PC-3 (cell line): ENCODE results near the gene ACRV1. TPM values are rescaled to one million over a fixed set of nuclear protein-coding genes. Genes with fewer than 3 reads are reported as not detected.

Experiments
- ATAC-seq: fragments of 200-7000 bp; cut with Tn5 transposase; 2 replicates; pipeline ENCODE4 v1.9.1; 2020; ENCODE audit warnings: mild to moderate bottlenecking, moderate library complexity
- BruUV-seq: library from RNA; stranded (reverse); fragments of 400-500 nt; replicated peaks from 2 replicates; lab custom pipeline; 2021; lab: Mats Ljungman, UMichigan
- CTCF ChIA-PET: fragments of 300-600 bp; sonication (Branson Sonifier 250); formaldehyde crosslinking; loops from one replicate; lab custom pipeline; 2022; ENCODE audit warnings: antibody characterized with exemption; lab: Charles Lee
- POLR2A ChIA-PET: fragments of 300-600 bp; sonication (Branson Sonifier 250); formaldehyde crosslinking; loops from one replicate; lab custom pipeline; 2022; ENCODE audit warnings: antibody characterized with exemption; ENCODE audit not compliant: unreplicated experiment; lab: Charles Lee
- DNase-seq: peaks from one replicate; pipeline ENCODE4 v3.0.0-alpha.2; 2015
- H2AFZ ChIP-seq: fragments of 300-600 bp; sonication (generic); 2 replicates; pipeline ENCODE4 v1.6.0; 2016; ENCODE audit warnings: antibody characterized with exemption, low read length
- H3F3A ChIP-seq: fragments of 300-600 bp; sonication (generic); one replicate; pipeline ENCODE4 v1.6.0; 2017; ENCODE audit warnings: antibody characterized with exemption, low read length, control low read depth, mild to moderate bottlenecking; ENCODE audit not compliant: unreplicated experiment
- H3K27ac ChIP-seq: fragments of 300-600 bp; sonication (generic); 2 replicates; pipeline ENCODE4 v1.5.1; 2016; ENCODE audit warnings: mild to moderate bottlenecking, low read length
- H3K27me3 ChIP-seq: fragments of 300-600 bp; sonication (generic); 2 replicates; pipeline ENCODE4 v1.6.1; 2016; ENCODE audit warnings: low read length, mixed read lengths
- H3K36me3 ChIP-seq: fragments of 300-600 bp; sonication (generic); 2 replicates; pipeline ENCODE4 v1.6.1; 2016; ENCODE audit warnings: low read depth, mixed run types, low read length, mixed read lengths
- H3K4me1 ChIP-seq: fragments of 300-600 bp; sonication (generic); 2 replicates; pipeline ENCODE4 v1.5.1; 2016; ENCODE audit warnings: low read length; ENCODE audit not compliant: insufficient read depth
- H3K4me2 ChIP-seq: fragments of 300-600 bp; sonication (generic); 2 replicates; pipeline ENCODE4 v1.6.0; 2016; ENCODE audit warnings: low read length
- H3K4me3 ChIP-seq: fragments of 300-600 bp; sonication (generic); 2 replicates; pipeline ENCODE4 v1.5.1; 2016; ENCODE audit warnings: mild to moderate bottlenecking, low read length, mixed read lengths
- H3K79me2 ChIP-seq: fragments of 300-600 bp; sonication (generic); 2 replicates; pipeline ENCODE4 v1.6.1; 2017; ENCODE audit warnings: low read length, mixed read lengths
- H3K9ac ChIP-seq: fragments of 300-600 bp; sonication (generic); 2 replicates; pipeline ENCODE4 v1.6.0; 2016; ENCODE audit warnings: mild to moderate bottlenecking, low read length
- H3K9me2 ChIP-seq: fragments of 300-600 bp; sonication (generic); replicated peaks from 2 replicates; pipeline ENCODE4 v1.6.1; 2016; ENCODE audit warnings: mixed run types, low read length, mixed read lengths
- H3K9me3 ChIP-seq: fragments of 300-600 bp; sonication (generic); 2 replicates; pipeline ENCODE4 v1.6.1; 2016; ENCODE audit warnings: low read length, mixed read lengths
- H4K20me1 ChIP-seq: fragments of 300-600 bp; sonication (generic); 2 replicates; pipeline ENCODE4 v1.6.1; 2016; ENCODE audit warnings: low read length, mixed read lengths
- CTCF ChIP-seq: fragments of 300-600 bp; sonication (generic); conservative IDR thresholded peaks from 2 replicates; pipeline ENCODE4 v1.5.1; 2017; ENCODE audit warnings: antibody characterized with exemption, low read depth, mild to moderate bottlenecking, low read length
- EZH2 ChIP-seq: fragments of 300-600 bp; sonication (generic); IDR thresholded peaks from one replicate; pipeline ENCODE4 v1.6.1; 2017; ENCODE audit warnings: antibody characterized with exemption, mild to moderate bottlenecking, low read length; ENCODE audit not compliant: unreplicated experiment
- EZH2phosphoT487 ChIP-seq: fragments of 300-600 bp; sonication (generic); IDR thresholded peaks from 2 replicates; pipeline ENCODE4 v1.6.1; 2018; ENCODE audit warnings: mild to moderate bottlenecking, antibody characterized with exemption, low read length, borderline replicate concordance
- intact Hi-C: fragments of 100-400 bp; cut with micrococcal nuclease; formaldehyde crosslinking; loops from 2 replicates; pipeline ENCODE4 v1.9.0; 2023
- total RNA-seq: library from RNA; depleted of rRNA; stranded (reverse); fragments of >200 nt; gene quantifications from 2 replicates; pipeline ENCODE4 v1.2.3, GENCODE V29; 2014

The ACRV1 gene
- total RNA-seq, 1 experiment from 2014 or later = not detected

- Histone ChIP-seq H4K20me1 (no peaks in the 10 kb centered on the region), H3K27ac (peak within 1 kb of the TSS; percentile 89), H3K27me3 (no peaks in the 10 kb centered on the region), H3K9me3 (no peaks in the 10 kb centered on the region), H3K4me3 (peak within 1 kb of the TSS; percentile 80), H3K79me2 (peaks cover 26% of the 10 kb centered on the region), H3K9me2 (no peaks in the 10 kb centered on the region), H2AFZ (peak within 1 kb of the TSS; percentile 81), H3K9ac (peak within 1 kb of the TSS; percentile 89), H3F3A (peaks cover 3% of the 10 kb centered on the region), H3K36me3 (peaks cover 31% of the 10 kb centered on the region), H3K4me1 (peaks cover 34% of the 10 kb centered on the region), H3K4me2 (peak within 1 kb of the TSS; percentile 92)
- no peak for DNase-seq
- no peak for TF ChIP-seq CTCF
- no peak for TF ChIP-seq EZH2
- no peak for TF ChIP-seq EZH2phosphoT487
- ATAC-seq = no peak
- POLR2A ChIA-PET = interaction anchor here (0.6 kb wide), 1 partner anchor 263 kb away, joined by 4 read pairs; the partner anchor contains the start of gene HYLS1
- BruUV-seq = no TSS peak
- CTCF ChIA-PET = no interaction called here
- intact Hi-C loops = loop anchor here (1.0 to 5.0 kb wide), 2 partner anchors 32 to 263 kb away; partner anchors contain the start of genes HYLS1 and STT3A
Observed at GRCh38 chr11:125624756-125625213, 55.9 kb downstream of the ACRV1 start, which contains the start of gene CHEK1. TSS of gene CHEK1 (plus strand) at chr11:125625163. CDS start at chr11:125626769, 1,606 bp downstream.

DNA sequence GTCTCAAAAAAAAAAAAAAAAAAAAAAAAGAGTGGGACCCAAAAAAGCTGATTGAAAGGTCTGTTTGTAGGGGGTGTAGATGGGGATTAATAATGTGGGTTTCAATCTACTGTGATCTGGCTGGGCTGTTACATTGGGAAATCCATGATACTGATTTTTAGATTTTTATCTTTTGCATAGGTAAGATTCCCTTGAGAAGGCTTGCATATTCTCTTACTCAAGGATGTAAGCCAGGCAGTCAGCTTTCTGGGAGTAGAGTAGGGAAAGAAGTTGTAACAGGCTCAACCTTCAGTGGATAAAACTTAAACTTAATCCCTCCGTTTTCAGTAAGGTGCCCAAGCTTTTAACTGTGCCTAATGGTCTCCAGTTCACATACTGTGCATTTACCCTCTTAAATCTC, 57.6 kb downstream of the ACRV1 start:
- Histone ChIP-seq H3K27ac (no peak overlapping the region), H3K9me2 (no peaks in the 10 kb centered on the region), H3K4me1 (peaks cover 34% of the 10 kb centered on the region), H2AFZ (no peak overlapping the region), H3K27me3 (no peaks in the 10 kb centered on the region), H3K9me3 (no peaks in the 10 kb centered on the region), H3K9ac (no peak overlapping the region), H3F3A (peaks cover 3% of the 10 kb centered on the region), H3K4me3 (no peak overlapping the region), H3K79me2 (peaks cover 17% of the 10 kb centered on the region), H3K36me3 (peaks cover 37% of the 10 kb centered on the region), H4K20me1 (no peaks in the 10 kb centered on the region), H3K4me2 (no peak overlapping the region)
- intact Hi-C loops = no loop called here
- no peak for TF ChIP-seq EZH2phosphoT487
- no peak for TF ChIP-seq EZH2
- TF ChIP-seq CTCF = no peak
- POLR2A ChIA-PET = no interaction called here
- DNase-seq = no peak
- no peak for ATAC-seq
- CTCF ChIA-PET = no interaction called here
- BruUV-seq = no TSS peak

- Histone ChIP-seq H3K4me2 (no peak overlapping the region), H3K4me3 (no peak overlapping the region), H3K36me3 (peaks cover 45% of the 10 kb centered on the region), H3K79me2 (peaks cover 7% of the 10 kb centered on the region), H3K9me3 (no peaks in the 10 kb centered on the region), H3F3A (peaks cover 3% of the 10 kb centered on the region), H3K9me2 (no peaks in the 10 kb centered on the region), H4K20me1 (no peaks in the 10 kb centered on the region), H3K9ac (no peak overlapping the region), H3K27ac (no peak overlapping the region), H2AFZ (no peak overlapping the region), H3K4me1 (peaks cover 23% of the 10 kb centered on the region), H3K27me3 (no peaks in the 10 kb centered on the region)
- peak; percentile 82 for DNase-seq
- ChIA-PET CTCF (no interaction called here), POLR2A (no interaction called here)
- no TSS peak for BruUV-seq
- ATAC-seq = peak; percentile 19
- intact Hi-C loops = no loop called here
- TF ChIP-seq CTCF (no peak), EZH2phosphoT487 (no peak), EZH2 (no peak)
Observed at GRCh38 chr11:125621995-125622394, 58.7 kb downstream of the ACRV1 start.
